Endothelial cell of umbilical vein (primary cell): ENCODE results near the gene TOX2.
A peak's percentile ranks its signal among the peaks of the same experiment; 100 is the strongest.

Source experiments
- EZH2 ChIP-seq: IDR thresholded peaks from 2 replicates; pipeline ENCODE4 v1.6.1; 2012; ENCODE audit warnings: borderline replicate concordance, low read depth, mild to moderate bottlenecking, moderate library complexity, low read length, inconsistent platforms; ENCODE audit not compliant: severe bottlenecking
- FOS ChIP-seq: IDR thresholded peaks from 2 replicates; pipeline ENCODE4 v1.6.1; 2011; ENCODE audit warnings: mild to moderate bottlenecking, low read length, moderate library complexity, borderline replicate concordance; ENCODE audit not compliant: insufficient read depth
- GATA2 ChIP-seq: IDR thresholded peaks from 2 replicates; pipeline ENCODE4 v1.7.0; 2011; ENCODE audit warnings: low read depth, mild to moderate bottlenecking, moderate library complexity, mixed read lengths, low read length; ENCODE audit not compliant: insufficient read length, insufficient read depth
- JUN ChIP-seq: IDR thresholded peaks from 2 replicates; pipeline ENCODE4 v1.6.1; 2011; ENCODE audit warnings: borderline replicate concordance, low read depth; ENCODE audit not compliant: insufficient read length, insufficient read depth
- MYC ChIP-seq: IDR thresholded peaks from one replicate; pipeline ENCODE4 v1.6.1; 2011; ENCODE audit warnings: mild to moderate bottlenecking, low read depth, low read length
- POLR2A ChIP-seq: IDR thresholded peaks from 2 replicates; pipeline ENCODE4 v1.6.1; 2012; ENCODE audit warnings: low read depth, mild to moderate bottlenecking, control low read depth, low read length
- POLR2AphosphoS5 ChIP-seq: IDR thresholded peaks from 2 replicates; pipeline ENCODE4 v1.6.1; 2012; ENCODE audit warnings: low read depth, mild to moderate bottlenecking, control low read depth, low read length, moderate library complexity; ENCODE audit not compliant: insufficient read depth
- TF ChIP-seq, protein P1 (sequence below), 2 donors: IDR thresholded peaks; 1 replicate in 1 of 2; 2 replicates in 1 of 2; pipeline ENCODE4 v1.5.1; 2011; ENCODE audit warnings: low read length in 2 of 2, mild to moderate bottlenecking in 2 of 2, moderate library complexity in 2 of 2, control low read depth in 1 of 2, inconsistent platforms in 1 of 2, low read depth in 1 of 2; ENCODE audit not compliant: insufficient read depth in 1 of 2; ENCODE audit errors: extremely low read depth in 1 of 2
- TF ChIP-seq, protein P2 (sequence below): IDR thresholded peaks from 2 replicates; pipeline ENCODE4 v1.6.1; 2011; ENCODE audit not compliant: insufficient read depth, insufficient read length

DNA sequence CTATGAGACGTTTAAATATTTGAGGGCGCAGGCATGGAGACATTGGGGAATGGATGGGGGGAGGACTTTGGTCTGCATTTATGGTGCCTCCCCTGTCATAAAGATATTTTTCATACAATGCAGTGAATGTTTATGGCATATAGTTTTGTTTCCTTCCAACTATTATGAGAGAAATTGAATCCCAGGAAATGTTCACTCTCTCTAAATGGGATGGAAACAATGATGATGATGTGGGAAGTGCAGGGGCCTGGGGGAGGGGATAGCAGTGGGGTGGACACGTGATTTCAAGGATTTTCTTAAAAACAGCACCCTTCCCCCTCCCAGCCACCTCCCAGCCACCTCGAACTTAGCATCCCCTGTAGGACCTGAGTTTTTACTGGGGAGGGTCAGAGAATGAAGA is 69.9 kb downstream of the TOX2 start:
- TF ChIP-seq, protein P1, sequence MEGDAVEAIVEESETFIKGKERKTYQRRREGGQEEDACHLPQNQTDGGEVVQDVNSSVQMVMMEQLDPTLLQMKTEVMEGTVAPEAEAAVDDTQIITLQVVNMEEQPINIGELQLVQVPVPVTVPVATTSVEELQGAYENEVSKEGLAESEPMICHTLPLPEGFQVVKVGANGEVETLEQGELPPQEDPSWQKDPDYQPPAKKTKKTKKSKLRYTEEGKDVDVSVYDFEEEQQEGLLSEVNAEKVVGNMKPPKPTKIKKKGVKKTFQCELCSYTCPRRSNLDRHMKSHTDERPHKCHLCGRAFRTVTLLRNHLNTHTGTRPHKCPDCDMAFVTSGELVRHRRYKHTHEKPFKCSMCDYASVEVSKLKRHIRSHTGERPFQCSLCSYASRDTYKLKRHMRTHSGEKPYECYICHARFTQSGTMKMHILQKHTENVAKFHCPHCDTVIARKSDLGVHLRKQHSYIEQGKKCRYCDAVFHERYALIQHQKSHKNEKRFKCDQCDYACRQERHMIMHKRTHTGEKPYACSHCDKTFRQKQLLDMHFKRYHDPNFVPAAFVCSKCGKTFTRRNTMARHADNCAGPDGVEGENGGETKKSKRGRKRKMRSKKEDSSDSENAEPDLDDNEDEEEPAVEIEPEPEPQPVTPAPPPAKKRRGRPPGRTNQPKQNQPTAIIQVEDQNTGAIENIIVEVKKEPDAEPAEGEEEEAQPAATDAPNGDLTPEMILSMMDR (IDR thresholded peaks at IDR 0.05; ENCODE audit: extremely low read depth in 1 of 2, insufficient read depth in 1 of 2, low read depth in 1 of 2, low read length in 2 of 2), result no peak
- TF ChIP-seq POLR2A (no peak), POLR2AphosphoS5 (no peak), EZH2 (no peak), MYC (no peak), JUN (peak; percentile 59), GATA2 (no peak), FOS (no peak)
- TF ChIP-seq, protein P2, sequence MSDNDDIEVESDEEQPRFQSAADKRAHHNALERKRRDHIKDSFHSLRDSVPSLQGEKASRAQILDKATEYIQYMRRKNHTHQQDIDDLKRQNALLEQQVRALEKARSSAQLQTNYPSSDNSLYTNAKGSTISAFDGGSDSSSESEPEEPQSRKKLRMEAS, result peak; percentile 41
